ENCODE measurements around the gene FYN. TPM values are rescaled to one million over a fixed set of nuclear protein-coding genes. Genes with fewer than 3 reads are reported as not detected.

FYN gene
- polyA plus RNA-seq, 1 donor (not counting 4 experiments of a cell fraction or from before 2014, with no cell fraction given), result 24.7 TPM

GRCh38 chr6:111722179-111722731 lies 151.0 kb downstream of the FYN start:
- H3K27me3 ChIP-seq (ENCODE audit: control insufficient read depth, extremely low read depth, insufficient read depth, low read length), result no peaks in the 10 kb centered on the region
- no peak overlapping the region for H3K4me3 ChIP-seq (ENCODE audit: control insufficient read depth in 2 of 3, extremely low read depth in 1 of 3, insufficient read depth in 2 of 3, low read depth in 1 of 3, low read length in 3 of 3)
- no peak for FAIRE-seq

GRCh38 chr6:111721753-111722154 lies 151.5 kb downstream of the FYN start:
- peaks cover 2% of the 10 kb centered on the region for H3K9me1 ChIP-seq (ENCODE audit: control insufficient read depth, extremely low read depth, insufficient read depth, low read length)
- DNase-seq (ENCODE audit: low read depth, low spot score) (no peak), FAIRE-seq (no peak)
- TF ChIP-seq CTCF (optimal IDR thresholded peaks at IDR 0.05 in 1 of 3, IDR thresholded peaks at IDR 0.05 in 1 of 3, conservative IDR thresholded peaks at IDR 0.05 in 1 of 3; ENCODE audit: extremely low read depth in 1 of 3, insufficient read depth in 2 of 3, low read length in 3 of 3) (peak; percentile 61 to 70 (median 66)), EZH2 (IDR thresholded peaks at IDR 0.05; ENCODE audit: low read length) (no peak)
- H4K20me1 ChIP-seq (ENCODE audit: control insufficient read depth, extremely low read depth, insufficient read depth, low read length), result no peaks in the 10 kb centered on the region
- H3K27ac ChIP-seq (ENCODE audit: control insufficient read depth, insufficient read depth, low read length), result no peak overlapping the region
- H3K4me2 ChIP-seq (ENCODE audit: control insufficient read depth, extremely low read depth, insufficient read depth, low read depth, low read length), result no peak overlapping the region
- no peaks in the 10 kb centered on the region for H3K79me2 ChIP-seq (ENCODE audit: control insufficient read depth, insufficient read depth, low read length)
- H3K9me3 ChIP-seq (ENCODE audit: control insufficient read depth, low read depth, low read length), result no peaks in the 10 kb centered on the region
- dilution Hi-C loops (cut with MboI; ENCODE audit: extremely low pct_ligation_motif_present, low sequenced_read_pairs), result loop anchor here (25.0 kb wide), 1 partner anchor 241 kb away; no protein-coding TSS in a partner anchor
- H2AFZ ChIP-seq (ENCODE audit: control insufficient read depth, low read length), result no peak overlapping the region
- no peaks in the 10 kb centered on the region for H3K27me3 ChIP-seq (ENCODE audit: control insufficient read depth, extremely low read depth, insufficient read depth, low read length)
- H3K9ac ChIP-seq (ENCODE audit: control insufficient read depth, extremely low read depth, insufficient read depth, low read length), result no peak overlapping the region
- peaks cover 0 to 7% of the 10 kb centered on the region in 2 experiments for H3K36me3 ChIP-seq (ENCODE audit: control insufficient read depth in 2 of 2, extremely low read depth in 1 of 2, insufficient read depth in 2 of 2, low read length in 2 of 2)
- H3K4me3 ChIP-seq (ENCODE audit: control insufficient read depth in 2 of 3, extremely low read depth in 1 of 3, insufficient read depth in 2 of 3, low read depth in 1 of 3, low read length in 3 of 3), result no peak overlapping the region
- peaks cover 4% of the 10 kb centered on the region for H3K4me1 ChIP-seq (ENCODE audit: control insufficient read depth, extremely low read depth, insufficient read depth, low read length)

More at GRCh38 chr6:111722179-111722731, 151.0 kb downstream of the FYN start:
- Histone ChIP-seq H4K20me1 (ENCODE audit: control insufficient read depth, extremely low read depth, insufficient read depth, low read length) (no peaks in the 10 kb centered on the region), H3K79me2 (ENCODE audit: control insufficient read depth, insufficient read depth, low read length) (no peaks in the 10 kb centered on the region), H3K9me3 (ENCODE audit: control insufficient read depth, low read depth, low read length) (no peaks in the 10 kb centered on the region), H3K36me3 (ENCODE audit: control insufficient read depth in 2 of 2, extremely low read depth in 1 of 2, insufficient read depth in 2 of 2, low read length in 2 of 2) (peaks cover 0 to 7% of the 10 kb centered on the region in 2 experiments), H3K4me2 (ENCODE audit: control insufficient read depth, extremely low read depth, insufficient read depth, low read depth, low read length) (no peak overlapping the region), H3K4me1 (ENCODE audit: control insufficient read depth, extremely low read depth, insufficient read depth, low read length) (peaks cover 4% of the 10 kb centered on the region), H3K9ac (ENCODE audit: control insufficient read depth, extremely low read depth, insufficient read depth, low read length) (no peak overlapping the region), H3K27ac (ENCODE audit: control insufficient read depth, insufficient read depth, low read length) (no peak overlapping the region), H3K9me1 (ENCODE audit: control insufficient read depth, extremely low read depth, insufficient read depth, low read length) (peaks cover 2% of the 10 kb centered on the region), H2AFZ (ENCODE audit: control insufficient read depth, low read length) (no peak overlapping the region)
- no peak for DNase-seq (ENCODE audit: low read depth, low spot score)
- dilution Hi-C loops (cut with MboI; ENCODE audit: extremely low pct_ligation_motif_present, low sequenced_read_pairs), result loop anchor here (25.0 kb wide), 1 partner anchor 240 kb away; no protein-coding TSS in a partner anchor
- no peak for TF ChIP-seq CTCF (optimal IDR thresholded peaks at IDR 0.05 in 1 of 3, IDR thresholded peaks at IDR 0.05 in 1 of 3, conservative IDR thresholded peaks at IDR 0.05 in 1 of 3; ENCODE audit: extremely low read depth in 1 of 3, insufficient read depth in 2 of 3, low read length in 3 of 3)
- no peak for TF ChIP-seq EZH2 (IDR thresholded peaks at IDR 0.05; ENCODE audit: low read length)
